ENCODE data around the gene DNAH2.

DNA sequence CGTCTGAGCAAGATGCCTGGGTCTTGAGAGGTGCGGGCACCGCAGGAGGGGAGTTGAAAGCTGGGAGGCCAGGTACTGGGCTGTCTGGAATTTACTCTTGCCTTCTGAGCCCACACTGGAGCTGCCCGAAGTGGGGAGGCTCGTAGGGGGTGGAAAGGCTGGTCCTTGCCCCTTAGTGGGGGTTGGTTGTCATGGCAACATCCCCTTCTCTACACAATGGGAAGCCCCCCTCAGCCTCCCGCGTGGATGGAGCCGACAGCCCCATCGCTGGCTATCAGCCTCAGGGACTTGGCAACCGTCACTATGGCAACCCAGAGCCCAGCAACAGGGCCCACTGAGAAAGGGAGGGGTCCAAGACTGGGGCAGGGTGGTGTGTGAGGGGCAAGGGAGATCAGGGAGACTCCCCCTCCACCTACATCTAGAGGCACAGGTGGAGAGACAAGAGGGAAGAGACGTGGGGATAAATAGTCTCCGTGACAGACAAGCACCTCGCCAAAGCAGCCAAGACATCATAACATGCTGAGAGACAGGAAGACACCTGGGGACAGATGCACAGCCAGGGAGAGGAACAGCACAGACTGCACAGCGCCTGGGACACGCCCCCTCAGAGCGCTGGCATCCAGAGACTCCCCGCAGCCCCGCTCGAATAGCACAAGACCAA lies 5.3 kb upstream of the DNAH2 start:
- TF ChIP-seq, protein P1, sequence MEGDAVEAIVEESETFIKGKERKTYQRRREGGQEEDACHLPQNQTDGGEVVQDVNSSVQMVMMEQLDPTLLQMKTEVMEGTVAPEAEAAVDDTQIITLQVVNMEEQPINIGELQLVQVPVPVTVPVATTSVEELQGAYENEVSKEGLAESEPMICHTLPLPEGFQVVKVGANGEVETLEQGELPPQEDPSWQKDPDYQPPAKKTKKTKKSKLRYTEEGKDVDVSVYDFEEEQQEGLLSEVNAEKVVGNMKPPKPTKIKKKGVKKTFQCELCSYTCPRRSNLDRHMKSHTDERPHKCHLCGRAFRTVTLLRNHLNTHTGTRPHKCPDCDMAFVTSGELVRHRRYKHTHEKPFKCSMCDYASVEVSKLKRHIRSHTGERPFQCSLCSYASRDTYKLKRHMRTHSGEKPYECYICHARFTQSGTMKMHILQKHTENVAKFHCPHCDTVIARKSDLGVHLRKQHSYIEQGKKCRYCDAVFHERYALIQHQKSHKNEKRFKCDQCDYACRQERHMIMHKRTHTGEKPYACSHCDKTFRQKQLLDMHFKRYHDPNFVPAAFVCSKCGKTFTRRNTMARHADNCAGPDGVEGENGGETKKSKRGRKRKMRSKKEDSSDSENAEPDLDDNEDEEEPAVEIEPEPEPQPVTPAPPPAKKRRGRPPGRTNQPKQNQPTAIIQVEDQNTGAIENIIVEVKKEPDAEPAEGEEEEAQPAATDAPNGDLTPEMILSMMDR (IDR thresholded peaks at IDR 0.05), result no peak
- no peak for TF ChIP-seq POLR2A (IDR thresholded peaks at IDR 0.05)
